Activated T-helper 1 cell treated with anti-CD3 and anti-CD28 coated beads, Interleukin-12 subunit alpha, Interleukin-12 subunit beta, Interleukin-2, Interleukin-4 antibody, amounts not matched to agents 30 ng/mL and 10 ng/mL and 1 ng/mL, durations not matched to agents 14 hours and 24 hours and 36 hours (primary cell): ENCODE data around the gene TLR9. TPM values are rescaled to one million over a fixed set of nuclear protein-coding genes. Genes with fewer than 3 reads are reported as not detected.
"Not testable (repeated sequence)": the region's sequence is repeated elsewhere in the genome, so short reads cannot be mapped to it uniquely, and the experiment has no call there.

Experiments used
- DNase-seq: peaks from one replicate; pipeline ENCODE4 v3.0.0; 2021; ENCODE audit warnings: low spot score
- H3K27ac Mint-ChIP-seq: one replicate; pipeline ENCODE4 v1.8.0; 2021; ENCODE audit warnings: mild to moderate bottlenecking, mixed read lengths
- H3K27me3 Mint-ChIP-seq: one replicate; pipeline ENCODE4 v1.8.0; 2022; ENCODE audit warnings: mild to moderate bottlenecking, moderate library complexity, mixed read lengths; ENCODE audit not compliant: insufficient read depth
- H3K36me3 Mint-ChIP-seq: one replicate; pipeline ENCODE4 v1.8.0; 2021; ENCODE audit warnings: low read depth, mixed read lengths
- H3K4me1 Mint-ChIP-seq: one replicate; pipeline ENCODE4 v1.8.0; 2021; ENCODE audit warnings: low read depth, mixed read lengths
- H3K4me3 Mint-ChIP-seq: one replicate; pipeline ENCODE4 v1.8.0; 2021; ENCODE audit warnings: mild to moderate bottlenecking, moderate library complexity, mixed read lengths
- H3K9me3 Mint-ChIP-seq: one replicate; pipeline ENCODE4 v1.8.0; 2021; ENCODE audit warnings: mixed read lengths
- intact Hi-C: fragments of 100-400 bp; cut with micrococcal nuclease; formaldehyde crosslinking; loops from one replicate; pipeline ENCODE4 v1.15.1; 2024
- total RNA-seq: library from RNA; stranded (reverse); gene quantifications from 2 replicates; pipeline ENCODE4 v1.2.3, GENCODE V29; 2022

The TLR9 gene
- 0.47 TPM in 1 of 2 replicates, not detected in the other for total RNA-seq

GRCh38 chr3:52225452-52226228, at the start of gene TLR9:
Gene TLR9, minus strand, starts transcription at chr3:52225645. Its CDS starts 116 bp downstream, at chr3:52225529.
- peaks cover 59% of the 10 kb centered on the region for H3K4me1 Mint-ChIP-seq
- peak within 1 kb of the TSS; percentile 85 for H3K27ac Mint-ChIP-seq
- DNase-seq = no peak
- intact Hi-C loops = no loop called here
- H3K4me3 Mint-ChIP-seq = peak within 1 kb of the TSS; percentile 3
- H3K9me3 Mint-ChIP-seq = no peaks in the 10 kb centered on the region
- H3K27me3 Mint-ChIP-seq = no peaks in the 10 kb centered on the region
- H3K36me3 Mint-ChIP-seq = peaks cover 11% of the 10 kb centered on the region

- H3K27me3 Mint-ChIP-seq, H3K9me3 Mint-ChIP-seq, DNase-seq: not testable (repeated sequence)
- Mint-ChIP-seq H3K4me3 (peak overlapping the region; percentile 97), H3K27ac (peak overlapping the region; percentile 90), H3K4me1 (peaks cover 76% of the 10 kb centered on the region), H3K36me3 (peaks cover 63% of the 10 kb centered on the region)
- intact Hi-C loops = loop anchor here (10.0 kb wide), 2 partner anchors 410 to 830 kb away; partner anchors contain the start of genes GNL3 and PBRM1
Observed at GRCh38 chr3:52274781-52275180, 49.3 kb upstream of the TLR9 start.

- no peaks in the 10 kb centered on the region for H3K27me3 Mint-ChIP-seq
- H3K4me1 Mint-ChIP-seq = peaks cover 77% of the 10 kb centered on the region
- intact Hi-C loops = loop anchor here (10.0 kb wide), 2 partner anchors 412 to 832 kb away; partner anchors contain the start of genes GNL3 and PBRM1
- H3K4me3 Mint-ChIP-seq = peak overlapping the region; percentile 97
- DNase-seq = no peak
- no peaks in the 10 kb centered on the region for H3K9me3 Mint-ChIP-seq
- peak overlapping the region; percentile 90 for H3K27ac Mint-ChIP-seq
- H3K36me3 Mint-ChIP-seq = peaks cover 68% of the 10 kb centered on the region
Observed at GRCh38 chr3:52272831-52273230, 47.4 kb upstream of the TLR9 start.

DNA sequence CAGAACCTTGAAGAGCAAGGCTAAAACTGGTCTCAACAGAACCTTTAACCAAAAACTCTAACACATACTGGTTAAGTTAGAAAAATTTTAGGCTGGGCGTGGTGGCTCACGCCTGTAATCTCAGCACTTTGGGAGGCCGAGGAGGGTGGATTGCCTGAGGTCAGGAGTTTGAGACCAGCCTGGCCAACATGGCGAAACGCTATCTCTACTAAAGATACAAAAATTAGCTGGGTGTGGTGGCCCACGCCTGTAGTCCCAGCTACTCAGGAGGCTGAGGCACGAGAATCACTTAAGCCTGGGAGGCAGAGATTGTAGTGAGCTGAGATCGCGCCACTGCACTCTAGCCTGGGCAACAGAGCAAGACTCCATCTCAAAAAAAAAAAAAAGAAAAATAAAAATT, 46.7 kb upstream of the TLR9 start:
- intact Hi-C loops = loop anchor here (10.0 kb wide), 2 partner anchors 413 to 833 kb away; partner anchors contain the start of genes GNL3 and PBRM1

DNA sequence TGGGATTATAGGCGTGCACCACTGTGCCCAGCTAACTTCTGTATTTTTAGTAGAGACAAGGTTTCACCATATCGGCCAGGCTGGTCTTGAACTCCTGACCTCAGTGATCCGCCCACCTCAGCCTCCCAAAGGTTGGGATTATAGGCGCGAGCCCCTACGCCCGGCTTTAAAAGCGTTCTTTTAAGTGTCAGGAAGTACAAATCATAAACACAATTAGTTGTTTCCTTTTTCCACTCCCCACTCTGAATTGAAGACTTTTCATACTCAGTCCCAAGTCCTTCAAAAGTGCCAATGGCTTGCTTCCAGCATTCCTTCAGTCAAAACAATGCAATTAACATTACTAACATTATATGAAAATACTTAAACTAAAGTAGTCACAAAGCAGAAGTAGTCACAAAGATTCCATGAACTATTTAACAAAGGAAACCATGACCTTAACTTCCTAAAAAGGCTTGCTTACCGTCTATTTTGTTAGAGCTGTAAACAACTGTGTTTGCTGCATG, 44.9 kb upstream of the TLR9 start:
- Mint-ChIP-seq H3K4me3 (peak overlapping the region; percentile 81), H3K27me3 (no peaks in the 10 kb centered on the region), H3K4me1 (peaks cover 76% of the 10 kb centered on the region), H3K36me3 (peaks cover 65% of the 10 kb centered on the region), H3K27ac (peak overlapping the region; percentile 88), H3K9me3 (no peaks in the 10 kb centered on the region)
- intact Hi-C loops = loop anchor here (1.0 to 10.0 kb wide), 4 partner anchors 8 to 834 kb away; partner anchors contain the start of genes GNL3, PBRM1 and WDR82
- no peak for DNase-seq

More for the DNA sequence above, 46.7 kb upstream of the TLR9 start:
- not testable (repeated sequence) for DNase-seq, H3K27me3 Mint-ChIP-seq, H3K9me3 Mint-ChIP-seq
- Mint-ChIP-seq H3K36me3 (peaks cover 69% of the 10 kb centered on the region), H3K27ac (peak overlapping the region; percentile 88), H3K4me1 (peaks cover 83% of the 10 kb centered on the region), H3K4me3 (peak overlapping the region; percentile 81)

GRCh38 chr3:52269776-52270175, 44.3 kb upstream of the TLR9 start:
- no peaks in the 10 kb centered on the region for H3K27me3 Mint-ChIP-seq
- DNase-seq = no peak
- peaks cover 71% of the 10 kb centered on the region for H3K4me1 Mint-ChIP-seq
- peak overlapping the region; percentile 88 for H3K27ac Mint-ChIP-seq
- intact Hi-C loops = loop anchor here (1.0 to 10.0 kb wide), 4 partner anchors 9 to 835 kb away; partner anchors contain the start of genes GNL3, PBRM1 and WDR82
- H3K36me3 Mint-ChIP-seq = peaks cover 67% of the 10 kb centered on the region
- H3K4me3 Mint-ChIP-seq = peak overlapping the region; percentile 81
- no peaks in the 10 kb centered on the region for H3K9me3 Mint-ChIP-seq

- Mint-ChIP-seq H3K27ac (peak overlapping the region; percentile 88), H3K36me3 (peaks cover 67% of the 10 kb centered on the region), H3K27me3 (no peaks in the 10 kb centered on the region), H3K4me1 (peaks cover 71% of the 10 kb centered on the region), H3K9me3 (no peaks in the 10 kb centered on the region), H3K4me3 (peak overlapping the region; percentile 71)
- intact Hi-C loops = no loop called here
- DNase-seq = no peak
Observed at GRCh38 chr3:52268036-52268435, 42.6 kb upstream of the TLR9 start.

DNA sequence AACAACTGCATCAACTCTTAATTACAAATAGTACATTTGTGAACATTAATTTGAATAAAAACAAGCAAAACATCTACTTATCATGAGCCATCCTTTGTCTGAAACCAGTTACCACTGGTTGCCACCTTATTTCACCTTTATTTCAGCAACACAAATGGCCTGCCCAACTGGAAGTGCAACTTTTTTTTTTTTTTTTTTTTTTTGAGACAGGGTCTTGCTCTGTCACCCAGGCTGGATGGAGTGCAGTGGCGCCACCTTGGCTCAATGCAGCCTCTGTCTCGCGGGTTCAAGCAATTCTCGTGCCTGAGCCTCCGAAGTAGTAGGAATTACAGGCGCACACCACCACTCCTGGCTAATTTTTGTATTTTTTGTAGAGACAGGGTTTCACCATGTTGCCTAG, 39.9 kb upstream of the TLR9 start:
- no peaks in the 10 kb centered on the region for H3K9me3 Mint-ChIP-seq
- H3K4me1 Mint-ChIP-seq = peaks cover 76% of the 10 kb centered on the region
- H3K27me3 Mint-ChIP-seq = no peaks in the 10 kb centered on the region
- no peak for DNase-seq
- peak overlapping the region; percentile 47 for H3K27ac Mint-ChIP-seq
- intact Hi-C loops = no loop called here
- no peak overlapping the region for H3K4me3 Mint-ChIP-seq
- peaks cover 72% of the 10 kb centered on the region for H3K36me3 Mint-ChIP-seq

DNA sequence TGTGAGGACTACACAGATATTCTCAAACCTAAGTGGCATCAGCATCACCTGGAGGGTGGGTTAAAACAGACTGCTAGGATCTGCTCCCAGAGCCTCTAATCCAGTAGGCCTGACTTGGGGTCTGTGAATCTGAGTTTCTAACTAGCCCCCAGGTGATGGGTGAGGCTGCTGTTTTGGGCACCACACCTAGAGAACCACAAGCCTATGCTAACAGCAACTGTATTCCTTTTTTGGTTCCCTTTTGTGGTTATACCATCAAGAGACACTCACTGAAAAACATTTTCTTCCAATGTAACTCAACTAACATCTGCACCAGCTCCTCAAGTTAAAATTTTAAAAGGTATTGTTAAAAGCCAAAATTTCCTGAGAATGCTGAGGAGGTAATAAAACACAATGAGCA, 37.0 kb upstream of the TLR9 start:
- Mint-ChIP-seq H3K27ac (no peak overlapping the region), H3K36me3 (peaks cover 76% of the 10 kb centered on the region), H3K4me3 (peak overlapping the region; percentile 6), H3K27me3 (no peaks in the 10 kb centered on the region), H3K9me3 (no peaks in the 10 kb centered on the region), H3K4me1 (peaks cover 76% of the 10 kb centered on the region)
- DNase-seq = no peak
- intact Hi-C loops = no loop called here

DNA sequence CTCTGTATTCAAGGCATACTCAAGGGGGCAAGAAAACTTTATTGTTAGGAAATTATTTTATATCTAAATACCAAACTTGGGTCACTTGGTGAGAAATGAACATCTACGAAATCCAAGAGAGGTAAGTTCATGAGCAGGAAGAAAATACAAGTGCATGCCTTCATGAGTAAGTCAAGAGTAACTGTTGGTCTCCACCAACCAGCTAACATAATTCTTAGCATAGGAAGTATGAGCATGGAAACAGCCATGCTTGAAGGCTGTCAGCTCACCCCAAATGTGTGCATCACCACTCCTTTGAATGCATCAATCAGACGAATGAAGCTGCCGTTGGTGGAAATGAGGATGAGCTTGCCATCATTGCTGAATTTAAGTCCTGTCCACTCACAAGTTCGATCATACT, 34.0 kb upstream of the TLR9 start:
- Mint-ChIP-seq H3K27me3 (no peaks in the 10 kb centered on the region), H3K36me3 (peaks cover 81% of the 10 kb centered on the region), H3K4me3 (no peak overlapping the region), H3K27ac (peak overlapping the region; percentile 69), H3K4me1 (peaks cover 93% of the 10 kb centered on the region), H3K9me3 (no peaks in the 10 kb centered on the region)
- DNase-seq = no peak
- intact Hi-C loops = no loop called here

DNA sequence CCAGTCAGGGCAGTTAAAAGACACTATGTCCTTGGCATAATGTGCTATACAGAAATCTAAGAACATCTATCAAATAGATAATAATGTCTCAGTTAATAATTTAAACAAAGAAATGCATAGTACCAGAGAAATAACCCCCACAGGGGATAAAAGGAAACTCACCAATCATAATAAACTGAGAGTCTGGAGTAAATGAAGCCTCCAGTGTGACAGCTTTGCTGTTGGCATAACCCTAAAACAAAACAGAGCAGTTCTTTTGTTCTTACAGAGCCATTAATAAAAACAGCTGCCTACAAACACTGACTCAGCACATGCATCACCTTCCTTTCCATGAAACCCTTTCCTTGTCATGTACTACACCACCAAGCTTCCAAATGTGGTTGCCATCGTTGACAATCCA, 33.6 kb upstream of the TLR9 start:
- peaks cover 93% of the 10 kb centered on the region for H3K4me1 Mint-ChIP-seq
- no peaks in the 10 kb centered on the region for H3K9me3 Mint-ChIP-seq
- peak overlapping the region; percentile 81 for H3K27ac Mint-ChIP-seq
- no peak for DNase-seq
- H3K36me3 Mint-ChIP-seq = peaks cover 81% of the 10 kb centered on the region
- H3K27me3 Mint-ChIP-seq = no peaks in the 10 kb centered on the region
- intact Hi-C loops = no loop called here
- H3K4me3 Mint-ChIP-seq = no peak overlapping the region

DNA sequence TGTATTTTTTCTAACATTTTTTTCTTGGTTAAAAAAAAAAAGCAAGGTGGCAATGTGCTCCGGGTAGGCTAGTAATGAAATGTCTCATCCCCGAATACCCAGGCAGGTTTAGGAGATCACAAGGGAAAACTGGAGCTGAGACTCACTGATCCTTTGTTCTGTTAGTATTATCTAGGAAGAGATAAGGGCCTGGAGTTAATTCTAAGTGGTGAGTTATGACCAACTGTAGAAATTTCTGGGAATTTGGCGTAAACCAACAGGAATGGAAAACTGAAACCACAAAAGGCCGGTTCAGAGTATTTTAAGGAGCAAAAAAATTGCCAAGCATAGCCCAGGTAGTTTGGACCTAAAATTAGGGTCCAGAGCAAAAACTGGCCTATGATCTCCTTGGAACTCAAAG, 32.5 kb upstream of the TLR9 start:
- intact Hi-C loops = no loop called here
- Mint-ChIP-seq H3K4me3 (no peak overlapping the region), H3K4me1 (peaks cover 93% of the 10 kb centered on the region), H3K9me3 (no peaks in the 10 kb centered on the region), H3K27me3 (no peaks in the 10 kb centered on the region), H3K27ac (peak overlapping the region; percentile 62), H3K36me3 (peaks cover 74% of the 10 kb centered on the region)
- no peak for DNase-seq

DNA sequence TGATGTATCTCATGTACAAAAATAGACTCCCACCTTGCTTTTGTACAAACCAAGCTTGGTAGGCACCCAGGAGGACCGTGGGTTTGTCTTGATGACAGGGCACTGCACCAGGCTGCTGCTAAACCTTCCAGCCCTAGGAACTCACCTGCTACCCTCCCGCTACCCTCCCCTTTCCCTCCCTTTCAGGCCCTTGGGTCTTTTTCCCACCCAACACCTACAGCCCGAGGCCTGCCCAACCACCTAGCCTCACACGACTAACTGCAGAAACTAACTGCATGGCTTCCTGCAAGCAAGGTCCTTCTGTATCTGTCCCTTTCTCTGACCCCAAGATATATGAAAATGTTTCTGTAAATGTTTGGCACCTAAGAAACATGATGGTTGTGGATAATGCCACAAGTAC, 31.2 kb upstream of the TLR9 start:
- intact Hi-C loops = no loop called here
- H3K4me1 Mint-ChIP-seq = peaks cover 86% of the 10 kb centered on the region
- H3K4me3 Mint-ChIP-seq = peak overlapping the region; percentile 44
- no peaks in the 10 kb centered on the region for H3K9me3 Mint-ChIP-seq
- no peaks in the 10 kb centered on the region for H3K27me3 Mint-ChIP-seq
- peak overlapping the region; percentile 78 for H3K27ac Mint-ChIP-seq
- no peak for DNase-seq
- H3K36me3 Mint-ChIP-seq = peaks cover 74% of the 10 kb centered on the region
